ENCODE data around the gene KLHL18. TPM values are rescaled to one million over a fixed set of nuclear protein-coding genes. Genes with fewer than 3 reads are reported as not detected.
"Not testable (repeated sequence)": the region's sequence is repeated elsewhere in the genome, so short reads cannot be mapped to it uniquely, and the experiment has no call there.

KLHL18 gene
- total and polyA plus RNA-seq, 12 donors: 32.1 to 85.7 (median 45.2) TPM

DNA sequence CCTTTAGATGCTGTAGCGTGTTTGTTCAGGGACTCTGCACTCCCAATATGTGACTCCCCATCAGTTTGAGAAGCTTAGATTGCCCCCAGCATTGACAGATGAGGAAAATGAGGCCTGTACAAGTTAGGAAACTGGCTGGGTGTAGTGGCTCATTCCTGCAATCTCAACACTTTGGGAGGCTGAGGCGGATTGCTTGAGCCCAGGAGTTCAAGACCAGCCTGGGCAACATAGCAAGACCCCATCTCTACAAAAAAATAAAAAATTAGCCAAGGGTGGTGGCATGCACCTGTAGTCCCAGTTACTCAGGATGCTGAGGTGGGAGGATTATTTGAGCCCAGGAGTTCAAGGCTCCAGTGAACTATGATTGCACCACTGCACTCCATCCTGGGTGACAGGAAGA, 84.1 kb downstream of the KLHL18 start:
- WGBS, 2 donors: 92 to 97% methylated on average over 2 of the region's 2 CpGs
- intact Hi-C loops (cut with DNase I): no loop called here

DNA sequence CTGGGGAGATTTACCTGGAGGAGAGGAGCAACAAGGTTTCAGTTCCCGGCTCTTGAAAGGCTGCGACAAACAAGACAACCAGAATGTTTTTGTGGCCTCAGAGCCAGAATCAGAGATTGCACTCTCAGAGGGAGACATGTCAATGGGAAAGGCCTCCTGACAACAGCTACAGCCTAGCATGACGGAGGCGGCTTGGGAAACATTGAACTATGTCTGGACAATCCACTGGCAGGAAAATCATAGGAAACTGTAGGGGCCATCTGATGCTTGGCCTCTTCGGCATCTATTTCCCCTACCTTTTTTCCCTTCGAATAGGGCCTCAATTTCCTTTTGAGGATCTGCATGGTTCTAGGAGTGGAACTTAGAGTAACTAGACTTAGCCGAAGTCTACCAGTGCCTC, 84.9 kb downstream of the KLHL18 start:
- ATAC-seq (no peak), DNase-seq (no peak)
- Histone ChIP-seq H3K27me3 (peaks cover 0 to 7% (median 0%) of the 10 kb centered on the region in 7 donors), H3K4me3 (no peak overlapping the region), H3K27ac (no peak overlapping the region), H3K36me3 (no peaks in the 10 kb centered on the region), H3K4me1 (peaks cover 0 to 24% (median 7%) of the 10 kb centered on the region in 9 donors), H3K9me3 (no peaks in the 10 kb centered on the region)
- intact Hi-C loops (cut with DNase I): no loop called here
- WGBS, 2 donors: 90 to 91% methylated on average over 7 of the region's 7 CpGs
- TF ChIP-seq, protein P1, sequence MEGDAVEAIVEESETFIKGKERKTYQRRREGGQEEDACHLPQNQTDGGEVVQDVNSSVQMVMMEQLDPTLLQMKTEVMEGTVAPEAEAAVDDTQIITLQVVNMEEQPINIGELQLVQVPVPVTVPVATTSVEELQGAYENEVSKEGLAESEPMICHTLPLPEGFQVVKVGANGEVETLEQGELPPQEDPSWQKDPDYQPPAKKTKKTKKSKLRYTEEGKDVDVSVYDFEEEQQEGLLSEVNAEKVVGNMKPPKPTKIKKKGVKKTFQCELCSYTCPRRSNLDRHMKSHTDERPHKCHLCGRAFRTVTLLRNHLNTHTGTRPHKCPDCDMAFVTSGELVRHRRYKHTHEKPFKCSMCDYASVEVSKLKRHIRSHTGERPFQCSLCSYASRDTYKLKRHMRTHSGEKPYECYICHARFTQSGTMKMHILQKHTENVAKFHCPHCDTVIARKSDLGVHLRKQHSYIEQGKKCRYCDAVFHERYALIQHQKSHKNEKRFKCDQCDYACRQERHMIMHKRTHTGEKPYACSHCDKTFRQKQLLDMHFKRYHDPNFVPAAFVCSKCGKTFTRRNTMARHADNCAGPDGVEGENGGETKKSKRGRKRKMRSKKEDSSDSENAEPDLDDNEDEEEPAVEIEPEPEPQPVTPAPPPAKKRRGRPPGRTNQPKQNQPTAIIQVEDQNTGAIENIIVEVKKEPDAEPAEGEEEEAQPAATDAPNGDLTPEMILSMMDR (IDR thresholded peaks at IDR 0.05): no peak

More for the DNA sequence above, 84.1 kb downstream of the KLHL18 start:
- Histone ChIP-seq H3K27ac (no peak overlapping the region), H3K9me3 (no peaks in the 10 kb centered on the region), H3K4me3 (no peak overlapping the region), H3K4me1 (peaks cover 0 to 32% (median 8%) of the 10 kb centered on the region in 9 donors), H3K36me3 (no peaks in the 10 kb centered on the region), H3K27me3 (peaks cover 0 to 7% (median 0%) of the 10 kb centered on the region in 7 donors)
- DNase-seq: no peak
- TF ChIP-seq, protein P1 (IDR thresholded peaks at IDR 0.05): no peak
- no peak for ATAC-seq

DNA sequence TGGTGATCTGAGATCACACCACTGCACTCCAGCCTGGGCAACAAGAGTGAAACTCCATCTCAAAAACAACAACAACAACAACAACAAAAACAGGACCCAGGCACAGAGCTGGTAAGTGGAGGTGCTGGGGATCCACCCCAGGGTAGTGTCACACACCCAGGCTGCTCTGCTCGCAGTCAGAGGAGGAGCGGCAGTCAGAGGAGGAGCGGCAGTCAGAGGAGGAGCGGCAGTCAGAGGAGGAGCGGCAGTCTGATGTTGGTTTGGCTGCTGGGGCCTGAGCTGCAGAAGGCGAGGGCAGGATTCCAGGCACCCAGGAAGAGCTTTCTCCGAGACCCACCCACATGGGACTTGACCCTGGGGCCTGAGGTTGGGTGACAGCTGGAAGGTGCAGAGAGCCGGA, 87.3 kb downstream of the KLHL18 start:
- DNase-seq; H3K4me3 ChIP-seq; intact Hi-C loops (cut with DNase I); H3K27me3 ChIP-seq; H3K9me3 ChIP-seq; H3K36me3 ChIP-seq; H3K27ac ChIP-seq: not testable (repeated sequence)
- WGBS, 2 donors: 84 to 90% methylated on average over 8 of the region's 8 CpGs
- peaks cover 0 to 19% (median 5%) of the 10 kb centered on the region in 9 donors for H3K4me1 ChIP-seq
- ATAC-seq: peak in 1 of 8 donors; percentile 24

DNA sequence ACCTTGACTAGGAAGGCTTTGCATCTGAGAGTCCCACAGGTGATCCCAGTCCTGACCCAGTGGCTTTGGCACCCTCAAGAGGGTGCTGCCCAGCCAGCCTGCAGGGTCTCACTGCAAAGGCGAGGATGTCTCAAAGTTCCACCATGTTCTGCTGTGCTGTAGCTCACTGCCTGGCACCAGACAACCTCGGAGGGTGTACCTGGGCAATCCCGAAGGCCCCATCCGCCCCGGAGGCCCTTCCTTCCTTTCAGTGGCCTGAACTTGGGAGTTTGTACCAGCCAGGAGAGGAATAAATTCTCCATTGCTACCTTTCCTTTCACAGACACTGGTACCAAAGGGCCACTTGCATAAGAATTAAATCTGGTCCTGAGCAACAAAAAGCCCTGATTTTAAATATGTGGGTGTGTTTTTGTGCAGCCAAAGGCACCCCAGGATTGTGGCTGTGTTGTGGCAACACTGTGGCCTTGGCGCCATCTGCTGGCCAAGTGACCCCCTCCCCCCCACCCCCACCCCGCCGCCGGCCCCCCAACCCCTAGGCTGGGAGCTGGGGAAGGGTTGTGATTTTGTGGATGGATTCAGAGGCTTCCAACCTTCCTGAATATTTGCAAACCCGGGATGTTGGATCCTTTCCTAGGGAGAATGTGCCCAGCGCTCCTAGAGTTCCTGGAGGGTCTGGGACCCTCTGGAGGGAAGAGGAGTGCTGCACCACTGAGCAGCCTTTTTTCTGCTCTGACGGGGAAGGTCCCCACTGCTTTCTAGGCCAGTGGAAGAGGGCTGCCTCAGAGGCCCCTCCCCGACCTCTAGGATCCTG, 88.3 kb downstream of the KLHL18 start:
- peak in 4 of 8 donors; percentile 7 to 62 (median 57) for ATAC-seq
- Histone ChIP-seq H3K4me1 (peaks cover 0 to 8% (median 0%) of the 10 kb centered on the region in 9 donors), H3K27ac (no peak overlapping the region), H3K9me3 (no peaks in the 10 kb centered on the region), H3K27me3 (peaks cover 0 to 7% (median 0%) of the 10 kb centered on the region in 7 donors), H3K4me3 (no peak overlapping the region), H3K36me3 (no peaks in the 10 kb centered on the region)
- intact Hi-C loops (cut with DNase I): no loop called here
- WGBS, 2 donors: 28 to 31% methylated on average over 13 of the region's 13 CpGs
- DNase-seq: peak in 1 of 2 donors; percentile 31
- TF ChIP-seq, protein P1 (IDR thresholded peaks at IDR 0.05): peak in 8 of 9 donors; percentile 24 to 65 (median 59)

DNA sequence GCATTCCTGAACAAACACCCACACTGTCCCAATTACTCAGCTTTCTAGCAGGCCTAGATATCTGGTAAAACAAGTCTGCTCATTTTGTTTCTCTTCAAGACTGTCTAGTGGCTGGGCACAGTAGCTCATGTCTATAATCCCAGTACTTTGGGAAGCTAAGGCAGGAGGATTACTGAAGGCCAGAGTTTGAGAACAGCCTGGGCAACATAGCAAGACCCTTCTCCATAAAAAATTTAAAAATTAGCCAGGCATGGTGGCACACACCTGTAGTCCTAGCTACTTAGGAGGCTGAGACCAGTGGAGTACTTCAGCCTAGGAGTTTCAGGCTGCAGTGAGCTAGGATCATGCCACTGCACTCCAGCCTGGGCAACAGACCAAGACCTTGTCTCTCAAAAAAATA, 91.8 kb downstream of the KLHL18 start:
- no peak for DNase-seq

More for the DNA sequence above, 91.8 kb downstream of the KLHL18 start:
- Histone ChIP-seq H3K9me3 (no peaks in the 10 kb centered on the region), H3K27ac (no peak overlapping the region), H3K4me1 (peaks cover 0 to 30% (median 6%) of the 10 kb centered on the region in 9 donors), H3K27me3 (peaks cover 0 to 4% (median 0%) of the 10 kb centered on the region in 7 donors), H3K4me3 (no peak overlapping the region), H3K36me3 (no peaks in the 10 kb centered on the region)
- intact Hi-C loops (cut with DNase I): no loop called here
- ATAC-seq: no peak
- TF ChIP-seq, protein P1 (IDR thresholded peaks at IDR 0.05): no peak
